ENCODE measurements around the gene SLC51A. TPM values are rescaled to one million over a fixed set of nuclear protein-coding genes. Genes with fewer than 3 reads are reported as not detected.
A peak's percentile ranks its signal among the peaks of the same experiment; 100 is the strongest.

The SLC51A gene
- total and polyA plus RNA-seq, 2 of the 13 experiments (the other 11 are each of a cell fraction or from before 2014, with no cell fraction given) = 4.3 to 48.8 TPM

DNA sequence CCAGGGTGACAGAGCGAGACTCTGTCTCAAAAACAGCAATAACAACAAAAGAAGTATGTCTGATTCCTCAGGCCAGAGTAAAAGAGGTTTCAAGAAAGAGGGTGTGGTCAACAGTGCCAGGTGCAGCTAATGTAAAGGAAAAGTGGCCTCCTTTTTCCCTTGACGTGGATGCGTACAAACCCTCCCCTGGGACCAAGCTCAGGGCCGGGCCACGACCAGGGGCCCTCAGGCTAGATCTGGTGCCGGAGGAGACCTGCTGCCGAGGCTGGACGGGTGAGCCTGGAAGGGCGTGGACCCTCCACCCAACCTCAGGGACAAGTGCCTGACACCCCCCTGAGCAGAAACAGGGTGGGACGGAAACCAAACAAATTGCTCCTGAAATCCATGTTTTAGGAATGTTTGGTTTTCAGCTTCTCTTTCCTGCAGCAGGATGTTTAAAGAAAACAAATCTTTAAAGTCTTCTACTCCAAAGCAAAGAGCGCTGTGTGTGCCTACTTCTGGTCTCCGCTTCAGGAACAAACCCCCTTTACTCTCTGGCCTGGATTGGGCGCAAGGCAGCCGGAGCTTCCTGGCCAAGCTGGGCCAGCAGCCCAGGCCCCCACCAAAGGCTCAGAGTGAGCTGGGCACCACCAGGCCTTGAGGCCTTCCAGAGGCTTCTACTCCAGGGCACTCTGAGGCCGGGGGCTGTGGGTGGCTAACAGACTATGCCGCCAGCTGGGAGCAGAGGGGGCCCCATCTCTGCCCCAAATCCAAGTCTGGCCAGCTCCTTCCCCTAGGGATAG, 26.6 kb upstream of the SLC51A start (continued):
- TF ChIP-seq, protein P1, sequence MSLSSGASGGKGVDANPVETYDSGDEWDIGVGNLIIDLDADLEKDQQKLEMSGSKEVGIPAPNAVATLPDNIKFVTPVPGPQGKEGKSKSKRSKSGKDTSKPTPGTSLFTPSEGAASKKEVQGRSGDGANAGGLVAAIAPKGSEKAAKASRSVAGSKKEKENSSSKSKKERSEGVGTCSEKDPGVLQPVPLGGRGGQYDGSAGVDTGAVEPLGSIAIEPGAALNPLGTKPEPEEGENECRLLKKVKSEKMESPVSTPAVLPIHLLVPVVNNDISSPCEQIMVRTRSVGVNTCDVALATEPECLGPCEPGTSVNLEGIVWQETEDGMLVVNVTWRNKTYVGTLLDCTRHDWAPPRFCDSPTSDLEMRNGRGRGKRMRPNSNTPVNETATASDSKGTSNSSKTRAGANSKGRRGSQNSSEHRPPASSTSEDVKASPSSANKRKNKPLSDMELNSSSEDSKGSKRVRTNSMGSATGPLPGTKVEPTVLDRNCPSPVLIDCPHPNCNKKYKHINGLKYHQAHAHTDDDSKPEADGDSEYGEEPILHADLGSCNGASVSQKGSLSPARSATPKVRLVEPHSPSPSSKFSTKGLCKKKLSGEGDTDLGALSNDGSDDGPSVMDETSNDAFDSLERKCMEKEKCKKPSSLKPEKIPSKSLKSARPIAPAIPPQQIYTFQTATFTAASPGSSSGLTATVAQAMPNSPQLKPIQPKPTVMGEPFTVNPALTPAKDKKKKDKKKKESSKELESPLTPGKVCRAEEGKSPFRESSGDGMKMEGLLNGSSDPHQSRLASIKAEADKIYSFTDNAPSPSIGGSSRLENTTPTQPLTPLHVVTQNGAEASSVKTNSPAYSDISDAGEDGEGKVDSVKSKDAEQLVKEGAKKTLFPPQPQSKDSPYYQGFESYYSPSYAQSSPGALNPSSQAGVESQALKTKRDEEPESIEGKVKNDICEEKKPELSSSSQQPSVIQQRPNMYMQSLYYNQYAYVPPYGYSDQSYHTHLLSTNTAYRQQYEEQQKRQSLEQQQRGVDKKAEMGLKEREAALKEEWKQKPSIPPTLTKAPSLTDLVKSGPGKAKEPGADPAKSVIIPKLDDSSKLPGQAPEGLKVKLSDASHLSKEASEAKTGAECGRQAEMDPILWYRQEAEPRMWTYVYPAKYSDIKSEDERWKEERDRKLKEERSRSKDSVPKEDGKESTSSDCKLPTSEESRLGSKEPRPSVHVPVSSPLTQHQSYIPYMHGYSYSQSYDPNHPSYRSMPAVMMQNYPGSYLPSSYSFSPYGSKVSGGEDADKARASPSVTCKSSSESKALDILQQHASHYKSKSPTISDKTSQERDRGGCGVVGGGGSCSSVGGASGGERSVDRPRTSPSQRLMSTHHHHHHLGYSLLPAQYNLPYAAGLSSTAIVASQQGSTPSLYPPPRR (CRISPR knock-in tag; IDR thresholded peaks at IDR 0.05; ENCODE audit: borderline replicate concordance) = peak; percentile 64; the same call in 1 of the 2 replicates
- TF ChIP-seq ZNF138 (CRISPR knock-in tag; IDR thresholded peaks at IDR 0.05; ENCODE audit: low read depth) (no peak), FOXK2 (IDR thresholded peaks at IDR 0.05) (no peak), ISL2 (CRISPR knock-in tag; IDR thresholded peaks at IDR 0.05) (no peak), IKZF4 (CRISPR knock-in tag; IDR thresholded peaks at IDR 0.05; ENCODE audit: borderline replicate concordance, low read depth, not compliant biosample characterization) (no peak), CCAR2 (optimal IDR thresholded peaks at IDR 0.05; ENCODE audit: low read depth, low read length) (no peak), ZSCAN30 (CRISPR knock-in tag; IDR thresholded peaks at IDR 0.05) (no peak), ERF (CRISPR knock-in tag; IDR thresholded peaks at IDR 0.05) (no peak), ZNF333 (CRISPR knock-in tag; IDR thresholded peaks at IDR 0.05; ENCODE audit: borderline replicate concordance) (0 out of 2 replicates have a peak, but pooled peaks have one; percentile 50), SPEN (CRISPR knock-in tag; IDR thresholded peaks at IDR 0.05; ENCODE audit: low read depth) (no peak), EEA1 (CRISPR knock-in tag; IDR thresholded peaks at IDR 0.05; ENCODE audit: borderline replicate concordance) (no peak)
- TF ChIP-seq, protein P2, sequence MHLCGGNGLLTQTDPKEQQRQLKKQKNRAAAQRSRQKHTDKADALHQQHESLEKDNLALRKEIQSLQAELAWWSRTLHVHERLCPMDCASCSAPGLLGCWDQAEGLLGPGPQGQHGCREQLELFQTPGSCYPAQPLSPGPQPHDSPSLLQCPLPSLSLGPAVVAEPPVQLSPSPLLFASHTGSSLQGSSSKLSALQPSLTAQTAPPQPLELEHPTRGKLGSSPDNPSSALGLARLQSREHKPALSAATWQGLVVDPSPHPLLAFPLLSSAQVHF (CRISPR knock-in tag; IDR thresholded peaks at IDR 0.05) = no peak
- TF ChIP-seq, protein P3, sequence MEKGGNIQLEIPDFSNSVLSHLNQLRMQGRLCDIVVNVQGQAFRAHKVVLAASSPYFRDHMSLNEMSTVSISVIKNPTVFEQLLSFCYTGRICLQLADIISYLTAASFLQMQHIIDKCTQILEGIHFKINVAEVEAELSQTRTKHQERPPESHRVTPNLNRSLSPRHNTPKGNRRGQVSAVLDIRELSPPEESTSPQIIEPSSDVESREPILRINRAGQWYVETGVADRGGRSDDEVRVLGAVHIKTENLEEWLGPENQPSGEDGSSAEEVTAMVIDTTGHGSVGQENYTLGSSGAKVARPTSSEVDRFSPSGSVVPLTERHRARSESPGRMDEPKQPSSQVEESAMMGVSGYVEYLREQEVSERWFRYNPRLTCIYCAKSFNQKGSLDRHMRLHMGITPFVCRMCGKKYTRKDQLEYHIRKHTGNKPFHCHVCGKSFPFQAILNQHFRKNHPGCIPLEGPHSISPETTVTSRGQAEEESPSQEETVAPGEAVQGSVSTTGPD (CRISPR knock-in tag; IDR thresholded peaks at IDR 0.05) = no peak
- TF ChIP-seq, protein P4, sequence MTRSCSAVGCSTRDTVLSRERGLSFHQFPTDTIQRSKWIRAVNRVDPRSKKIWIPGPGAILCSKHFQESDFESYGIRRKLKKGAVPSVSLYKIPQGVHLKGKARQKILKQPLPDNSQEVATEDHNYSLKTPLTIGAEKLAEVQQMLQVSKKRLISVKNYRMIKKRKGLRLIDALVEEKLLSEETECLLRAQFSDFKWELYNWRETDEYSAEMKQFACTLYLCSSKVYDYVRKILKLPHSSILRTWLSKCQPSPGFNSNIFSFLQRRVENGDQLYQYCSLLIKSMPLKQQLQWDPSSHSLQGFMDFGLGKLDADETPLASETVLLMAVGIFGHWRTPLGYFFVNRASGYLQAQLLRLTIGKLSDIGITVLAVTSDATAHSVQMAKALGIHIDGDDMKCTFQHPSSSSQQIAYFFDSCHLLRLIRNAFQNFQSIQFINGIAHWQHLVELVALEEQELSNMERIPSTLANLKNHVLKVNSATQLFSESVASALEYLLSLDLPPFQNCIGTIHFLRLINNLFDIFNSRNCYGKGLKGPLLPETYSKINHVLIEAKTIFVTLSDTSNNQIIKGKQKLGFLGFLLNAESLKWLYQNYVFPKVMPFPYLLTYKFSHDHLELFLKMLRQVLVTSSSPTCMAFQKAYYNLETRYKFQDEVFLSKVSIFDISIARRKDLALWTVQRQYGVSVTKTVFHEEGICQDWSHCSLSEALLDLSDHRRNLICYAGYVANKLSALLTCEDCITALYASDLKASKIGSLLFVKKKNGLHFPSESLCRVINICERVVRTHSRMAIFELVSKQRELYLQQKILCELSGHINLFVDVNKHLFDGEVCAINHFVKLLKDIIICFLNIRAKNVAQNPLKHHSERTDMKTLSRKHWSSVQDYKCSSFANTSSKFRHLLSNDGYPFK (CRISPR knock-in tag; IDR thresholded peaks at IDR 0.05; ENCODE audit: borderline replicate concordance) = 0 out of 2 replicates have a peak, but pooled peaks have one; percentile 15
